ENCODE results near the gene SYT8.
A peak's percentile ranks its signal among the peaks of the same experiment; 100 is the strongest.

Gene SYT8

GRCh38 chr11:1835671-1836010 lies 851 bp downstream of the SYT8 start:
- TF ChIP-seq GATA2 (IDR thresholded peaks at IDR 0.05; ENCODE audit: low read depth, low read length), result no peak
- no peak for TF ChIP-seq GATA3 (IDR thresholded peaks at IDR 0.05; ENCODE audit: low read depth, low read length)

GRCh38 chr11:1836011-1836945 lies 1.5 kb downstream of the SYT8 start:
- TF ChIP-seq GATA2 (IDR thresholded peaks at IDR 0.05; ENCODE audit: low read depth, low read length) (no peak), GATA3 (IDR thresholded peaks at IDR 0.05; ENCODE audit: low read depth, low read length) (no peak)

DNA sequence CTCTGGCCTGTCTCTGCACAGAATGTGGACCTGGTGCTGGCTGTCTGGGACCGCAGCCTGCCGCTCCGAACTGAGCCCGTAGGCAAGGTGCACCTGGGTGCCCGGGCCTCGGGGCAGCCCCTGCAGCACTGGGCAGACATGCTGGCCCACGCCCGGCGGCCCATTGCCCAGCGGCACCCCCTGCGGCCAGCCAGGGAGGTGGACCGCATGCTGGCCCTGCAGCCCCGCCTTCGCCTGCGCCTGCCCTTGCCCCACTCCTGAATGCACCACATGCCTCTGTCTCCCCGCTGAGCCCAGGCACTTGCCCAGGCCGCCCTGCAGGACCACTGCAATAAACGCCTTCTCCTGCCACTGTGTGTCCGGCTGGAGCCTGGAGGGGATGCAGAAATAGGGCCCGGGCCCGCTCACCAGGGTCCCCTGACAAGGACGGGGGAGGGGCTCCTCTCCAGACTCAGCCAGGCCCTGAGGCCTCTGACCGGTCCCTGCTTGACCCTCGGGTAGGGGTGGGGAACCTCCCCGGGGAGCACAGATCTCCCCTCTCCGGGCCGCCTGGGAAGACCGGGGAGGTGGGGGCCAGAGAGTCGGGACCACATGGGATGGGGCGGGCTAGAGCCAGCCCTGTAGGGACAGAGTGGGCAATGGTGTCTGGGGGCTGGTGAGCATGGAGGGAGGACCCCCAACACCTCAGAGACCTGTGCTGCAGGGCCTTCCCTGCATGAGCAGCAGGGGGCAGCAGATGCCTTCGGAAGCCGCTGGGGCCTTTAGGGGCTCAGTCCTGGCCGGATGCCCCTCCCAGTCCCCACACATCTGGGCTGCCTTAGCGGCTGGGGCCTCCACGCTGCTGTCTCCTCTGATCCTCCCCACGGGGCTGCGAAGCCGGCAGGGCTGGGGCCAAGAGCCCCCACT lies 2.6 kb downstream of the SYT8 start:
- no peak for TF ChIP-seq GATA3 (IDR thresholded peaks at IDR 0.05; ENCODE audit: low read depth, low read length)

- TF ChIP-seq GATA2 (IDR thresholded peaks at IDR 0.05; ENCODE audit: low read depth, low read length) (peak; percentile 29; the same call in 1 of the 2 replicates), GATA3 (IDR thresholded peaks at IDR 0.05; ENCODE audit: low read depth, low read length) (no peak)
Measured at GRCh38 chr11:1838077-1838425, 3.3 kb downstream of the SYT8 start.

DNA sequence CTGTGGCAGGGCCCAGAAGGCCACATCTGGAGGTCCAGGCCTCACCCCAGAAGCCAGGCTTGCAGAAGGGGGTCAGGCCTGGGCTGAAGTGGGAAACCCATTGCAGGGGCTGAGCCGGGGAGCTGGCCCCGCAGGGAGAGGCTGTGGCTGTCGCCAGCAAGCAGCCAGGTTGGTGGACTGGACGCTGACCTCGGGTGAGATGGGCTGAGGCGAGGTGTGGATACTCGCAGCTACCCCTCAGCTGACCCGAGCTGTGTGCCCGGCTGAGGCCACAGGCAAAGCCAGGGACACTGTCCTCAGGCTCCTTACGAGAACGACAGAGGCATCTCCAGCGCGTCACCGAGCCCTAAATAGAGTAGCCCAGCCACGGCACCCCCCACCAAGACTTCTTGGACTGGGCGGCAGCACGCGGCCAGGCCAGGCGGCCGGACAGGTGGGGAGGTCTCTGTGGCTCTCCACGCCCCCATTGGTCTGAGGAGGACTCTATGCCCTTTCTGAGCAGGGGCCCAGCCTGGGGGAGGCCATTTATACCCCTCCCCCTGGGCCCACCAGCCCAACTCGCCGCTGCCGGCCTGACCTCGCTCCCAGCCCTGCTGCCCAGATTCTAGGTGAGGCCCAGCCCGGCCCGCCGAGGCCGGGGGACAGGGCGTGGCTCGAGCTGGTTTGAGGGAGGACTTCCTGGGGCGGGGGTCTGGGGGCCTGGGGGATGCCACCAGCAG lies 3.8 kb downstream of the SYT8 start, which contains the start of gene TNNI2:
TNNI2 (plus strand) TSS at position 556 of the 719 bp plus-strand sequence. CDS start 716 bp downstream, outside the sequence.
- TF ChIP-seq GATA2 (IDR thresholded peaks at IDR 0.05; ENCODE audit: low read depth, low read length) (no peak), GATA3 (IDR thresholded peaks at IDR 0.05; ENCODE audit: low read depth, low read length) (no peak)

- TF ChIP-seq GATA3 (IDR thresholded peaks at IDR 0.05; ENCODE audit: low read depth, low read length) (no peak), GATA2 (IDR thresholded peaks at IDR 0.05; ENCODE audit: low read depth, low read length) (no peak)
Measured at GRCh38 chr11:1839204-1839923, 4.6 kb downstream of the SYT8 start.

GRCh38 chr11:1839924-1840779 lies 5.4 kb downstream of the SYT8 start:
- TF ChIP-seq GATA2 (IDR thresholded peaks at IDR 0.05; ENCODE audit: low read depth, low read length) (no peak), GATA3 (IDR thresholded peaks at IDR 0.05; ENCODE audit: low read depth, low read length) (no peak)

- no peak for TF ChIP-seq GATA3 (IDR thresholded peaks at IDR 0.05; ENCODE audit: low read depth, low read length)
- no peak for TF ChIP-seq GATA2 (IDR thresholded peaks at IDR 0.05; ENCODE audit: low read depth, low read length)
Measured at GRCh38 chr11:1840780-1841480, 6.1 kb downstream of the SYT8 start.

- TF ChIP-seq GATA2 (IDR thresholded peaks at IDR 0.05; ENCODE audit: low read depth, low read length), result no peak
- no peak for TF ChIP-seq GATA3 (IDR thresholded peaks at IDR 0.05; ENCODE audit: low read depth, low read length)
Measured at GRCh38 chr11:1841511-1842148, 6.8 kb downstream of the SYT8 start.

DNA sequence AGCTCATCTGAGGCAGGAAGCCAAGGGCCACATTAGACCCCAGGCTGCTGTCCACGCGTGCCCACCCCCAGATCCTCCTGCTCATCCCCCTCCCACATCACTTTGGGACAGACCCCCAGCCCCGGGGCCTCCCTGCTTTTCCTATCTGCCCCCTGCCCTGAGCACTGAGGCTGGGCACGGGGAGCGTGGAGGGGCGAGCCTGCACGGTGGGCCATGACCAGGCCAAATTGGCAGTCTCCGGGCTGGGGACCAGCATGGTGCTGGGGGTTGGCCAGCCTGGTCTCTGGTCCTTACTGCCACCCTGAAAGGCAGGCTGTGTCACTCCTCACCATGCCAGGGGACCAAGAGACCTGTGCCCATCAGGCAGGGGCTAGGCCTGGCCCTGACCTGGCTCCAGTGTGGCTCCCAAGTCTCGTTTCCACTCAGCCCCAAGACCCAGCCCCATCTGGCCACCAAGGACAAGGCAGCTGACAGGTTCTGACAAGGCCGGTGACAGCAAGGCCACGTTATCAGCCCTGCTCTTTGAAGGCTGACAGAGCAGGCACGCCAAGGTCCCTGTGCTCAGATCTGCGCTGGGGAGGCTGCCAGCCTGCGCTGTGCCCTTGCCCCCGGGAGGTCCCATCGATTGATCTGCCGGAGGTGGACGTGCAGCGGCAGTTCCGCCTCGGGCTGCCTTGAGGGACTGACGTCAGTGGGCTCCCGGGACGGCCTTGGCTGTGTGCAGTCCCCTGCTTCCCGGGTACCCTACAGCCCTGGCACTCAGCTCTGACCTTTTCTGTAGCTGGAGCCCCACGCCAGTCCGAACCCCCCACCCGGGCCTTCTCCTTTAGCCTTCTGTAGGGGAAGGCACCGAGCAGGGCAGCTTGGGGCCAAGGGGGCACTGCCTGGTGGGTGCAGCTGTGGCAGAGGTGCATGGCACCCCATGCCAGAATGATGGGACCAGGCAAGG lies 7.6 kb downstream of the SYT8 start:
- TF ChIP-seq GATA3 (IDR thresholded peaks at IDR 0.05; ENCODE audit: low read depth, low read length) (no peak), GATA2 (IDR thresholded peaks at IDR 0.05; ENCODE audit: low read depth, low read length) (no peak)

DNA sequence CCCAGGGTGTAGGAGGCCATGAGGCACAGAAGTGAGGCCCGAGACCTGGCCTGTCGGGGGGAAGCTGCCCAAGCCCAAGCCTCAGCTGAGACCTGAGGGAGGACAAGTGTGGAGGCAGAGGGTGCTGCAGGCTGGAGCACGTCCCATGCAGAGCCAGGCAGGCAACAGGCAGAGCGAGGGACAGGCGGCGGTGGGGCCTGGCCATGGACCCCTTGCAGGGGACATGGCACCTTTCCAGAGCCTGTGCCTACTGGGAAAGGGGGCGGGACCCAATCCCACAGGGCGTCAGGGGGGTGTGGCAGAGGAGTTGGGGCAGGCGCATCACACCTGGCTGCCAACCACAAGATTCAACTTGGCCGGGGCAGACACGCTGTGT lies 8.3 kb downstream of the SYT8 start:
- TF ChIP-seq GATA3 (IDR thresholded peaks at IDR 0.05; ENCODE audit: low read depth, low read length) (no peak), GATA2 (IDR thresholded peaks at IDR 0.05; ENCODE audit: low read depth, low read length) (no peak)
